NCI-H1436 treated with DMSO at 0.1 percent for 48 hours (cell line): ENCODE measurements around the gene FAM240A.
"Not testable (repeated sequence)": the region's sequence is repeated elsewhere in the genome, so short reads cannot be mapped to it uniquely, and the experiment has no call there.

Source experiments
- DNase-seq: peaks from one replicate; lab custom pipeline; 2025; lab: John Stamatoyannopoulos, UW

Gene FAM240A

DNA sequence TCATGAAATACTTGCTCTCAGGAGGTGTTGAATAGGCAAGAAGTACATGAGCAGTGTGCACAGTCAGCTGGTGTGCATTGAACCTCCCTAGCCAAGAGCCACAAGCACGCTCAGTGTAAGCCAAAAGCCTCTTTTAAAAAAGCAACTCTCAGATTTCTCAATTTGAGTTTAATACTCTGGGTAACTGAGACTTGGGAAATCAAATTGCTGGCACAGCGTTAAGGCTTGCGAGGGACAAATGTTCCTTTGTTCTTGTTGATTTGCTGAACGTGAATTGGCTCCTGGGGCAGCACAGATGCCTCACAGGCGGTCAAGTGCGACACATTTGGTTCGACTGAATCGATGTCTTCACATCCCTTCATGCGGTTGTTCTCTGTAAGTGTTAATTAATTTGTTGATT, at the start of gene FAM240A:
TSS of gene FAM240A (plus strand) at position 202 of the 400 bp plus-strand sequence. CDS start at position 361, 159 bp downstream.
- DNase-seq, result no peak

GRCh38 chr3:46564190-46565021, 47.9 kb upstream of the FAM240A start:
- DNase-seq, result no peak

DNA sequence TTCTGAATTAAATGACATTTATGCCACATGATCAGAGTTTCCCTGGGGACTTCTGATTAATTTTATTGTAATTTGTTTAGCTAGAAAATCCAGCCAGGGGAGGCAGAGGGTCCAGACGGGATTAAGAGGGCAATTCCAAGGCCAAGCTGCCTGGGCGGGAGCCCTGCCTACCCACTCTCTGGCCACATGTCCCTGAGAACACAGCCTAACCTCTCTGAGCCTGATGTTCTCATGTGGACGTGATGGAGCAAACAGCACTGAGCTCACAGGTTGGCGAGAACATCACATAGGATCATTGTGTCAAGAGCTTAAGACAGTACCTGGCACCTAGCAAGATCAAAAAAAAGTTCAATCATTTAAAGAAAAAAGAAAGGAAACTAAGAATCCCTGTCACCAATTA, 47.2 kb upstream of the FAM240A start:
- no peak for DNase-seq

GRCh38 chr3:46565607-46566039, 46.7 kb upstream of the FAM240A start:
- DNase-seq, result no peak

GRCh38 chr3:46566040-46566641, 46.2 kb upstream of the FAM240A start, which contains the start of gene LRRC2:
Gene LRRC2 (minus strand): TSS chr3:46566302. CDS start chr3:46551591, 14,711 bp downstream.
- no peak for DNase-seq

- no peak for DNase-seq
Measured at GRCh38 chr3:46571684-46572083, 40.6 kb upstream of the FAM240A start.

- DNase-seq, result no peak
Measured at GRCh38 chr3:46573701-46574100, 38.6 kb upstream of the FAM240A start.

DNA sequence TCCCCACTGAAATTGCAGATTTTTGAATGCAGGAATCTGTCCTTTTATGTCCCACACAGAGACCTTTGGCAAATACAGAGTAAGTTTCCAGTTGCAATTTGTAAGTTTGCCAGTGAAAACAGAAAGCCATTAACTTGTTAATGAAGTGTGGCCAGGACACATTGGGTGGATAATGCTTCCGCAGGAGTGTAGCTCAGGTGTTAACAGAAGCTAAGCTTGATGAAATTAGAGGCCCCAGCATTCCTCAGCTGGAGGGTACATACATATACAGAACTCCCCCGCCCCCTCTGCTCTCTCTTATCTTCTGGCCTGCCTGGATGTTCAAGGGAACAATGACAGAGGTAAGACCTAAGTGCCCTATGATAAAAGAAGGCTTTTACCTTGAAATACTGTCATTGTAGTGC, 38.1 kb upstream of the FAM240A start:
- DNase-seq, result no peak

- DNase-seq, result no peak
Measured at GRCh38 chr3:46574881-46575576, 37.3 kb upstream of the FAM240A start.

GRCh38 chr3:46575577-46576222, 36.6 kb upstream of the FAM240A start:
- no peak for DNase-seq

DNA sequence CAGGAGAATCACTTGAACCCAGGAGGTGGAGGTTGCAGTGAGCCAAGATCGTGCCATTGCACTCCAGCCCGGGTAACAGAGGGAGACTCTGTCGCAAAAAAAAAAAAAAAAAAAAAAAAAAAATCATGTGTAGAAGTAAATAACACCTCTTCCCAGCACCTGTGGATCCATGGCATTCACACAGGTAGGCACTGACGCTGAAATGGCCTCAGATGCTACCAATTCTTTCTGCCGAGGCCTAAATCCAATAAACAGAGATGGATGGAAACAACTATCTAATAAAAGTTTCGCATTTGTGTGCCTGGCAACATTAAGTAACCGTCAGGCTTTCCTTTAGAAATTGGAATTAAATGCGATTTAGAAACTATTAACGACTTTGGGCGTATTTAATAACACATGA, 35.9 kb upstream of the FAM240A start:
- no peak for DNase-seq

GRCh38 chr3:46576879-46577278, 35.4 kb upstream of the FAM240A start:
- DNase-seq, result no peak

DNA sequence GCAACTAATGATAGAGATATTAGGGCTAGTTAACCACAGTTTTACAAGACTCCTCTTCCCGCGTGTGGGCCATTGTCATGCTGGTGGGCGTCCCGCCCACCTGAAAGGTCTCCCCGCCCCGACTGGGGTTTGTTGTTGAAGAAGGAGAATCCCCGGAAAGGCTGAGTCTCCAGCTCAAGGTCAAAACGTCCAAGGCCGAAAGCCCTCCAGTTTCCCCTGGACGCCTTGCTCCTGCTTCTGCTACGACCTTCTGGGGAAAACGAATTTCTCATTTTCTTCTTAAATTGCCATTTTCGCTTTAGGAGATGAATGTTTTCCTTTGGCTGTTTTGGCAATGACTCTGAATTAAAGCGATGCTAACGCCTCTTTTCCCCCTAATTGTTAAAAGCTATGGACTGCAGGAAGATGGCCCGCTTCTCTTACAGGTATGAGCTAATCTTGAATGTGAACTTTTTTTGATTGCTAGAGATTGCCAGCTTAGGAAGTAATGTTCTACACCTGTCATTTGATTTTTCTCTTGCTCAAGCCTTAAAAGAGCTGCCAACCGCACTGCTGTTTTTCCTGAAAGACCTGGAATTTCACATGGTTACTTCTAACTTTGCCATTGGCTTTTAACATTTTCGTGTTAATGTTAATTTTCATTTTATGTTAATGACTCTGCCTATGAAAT, 34.6 kb upstream of the FAM240A start:
- DNase-seq, result not testable (repeated sequence)

- DNase-seq, result no peak
Measured at GRCh38 chr3:46578973-46579755, 33.2 kb upstream of the FAM240A start.

GRCh38 chr3:46579756-46580286, 32.5 kb upstream of the FAM240A start:
- DNase-seq, result no peak

GRCh38 chr3:46580675-46581074, 31.6 kb upstream of the FAM240A start:
- DNase-seq, result no peak

DNA sequence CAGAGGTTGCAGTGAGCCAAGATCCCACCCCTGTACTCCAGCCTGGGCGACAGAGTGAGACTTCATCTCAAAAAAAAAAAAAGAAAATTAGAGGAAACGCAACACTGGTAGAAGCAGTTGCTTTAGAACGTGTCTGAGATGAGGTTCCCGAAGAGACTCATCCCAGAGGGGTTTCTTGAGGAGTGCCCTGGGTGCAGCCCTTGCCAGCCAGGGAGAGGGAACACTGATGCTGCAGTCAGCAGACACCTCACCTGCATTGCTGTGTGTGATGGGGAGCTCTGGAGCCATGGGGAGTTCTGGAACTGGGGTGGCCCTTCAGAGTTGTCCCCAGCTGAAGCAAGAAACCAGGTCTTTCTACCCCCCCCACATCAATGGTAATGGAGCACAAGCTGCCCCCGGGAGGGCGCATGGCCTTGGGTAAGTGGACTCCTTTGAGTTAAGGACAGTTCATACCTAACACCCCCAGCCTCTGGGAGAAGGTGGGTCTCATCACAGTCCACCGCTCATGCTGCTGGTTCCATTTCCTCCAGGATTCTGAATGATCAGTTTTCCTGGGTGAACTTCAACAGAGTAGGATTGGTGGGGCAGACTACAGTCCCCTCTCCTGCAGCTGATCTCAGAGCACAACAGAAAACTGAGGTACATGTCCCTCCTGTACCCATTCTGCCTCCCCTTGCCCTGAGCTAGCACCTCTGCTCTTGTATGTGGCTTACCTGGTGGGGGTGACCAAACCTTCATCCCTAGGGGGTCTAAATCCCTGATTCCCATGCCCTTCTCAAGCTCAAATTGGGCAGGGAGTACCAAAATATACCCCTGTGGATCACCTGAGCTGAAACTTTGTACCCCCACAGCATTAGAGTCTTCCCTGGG, 27.5 kb upstream of the FAM240A start:
- DNase-seq, result no peak

DNA sequence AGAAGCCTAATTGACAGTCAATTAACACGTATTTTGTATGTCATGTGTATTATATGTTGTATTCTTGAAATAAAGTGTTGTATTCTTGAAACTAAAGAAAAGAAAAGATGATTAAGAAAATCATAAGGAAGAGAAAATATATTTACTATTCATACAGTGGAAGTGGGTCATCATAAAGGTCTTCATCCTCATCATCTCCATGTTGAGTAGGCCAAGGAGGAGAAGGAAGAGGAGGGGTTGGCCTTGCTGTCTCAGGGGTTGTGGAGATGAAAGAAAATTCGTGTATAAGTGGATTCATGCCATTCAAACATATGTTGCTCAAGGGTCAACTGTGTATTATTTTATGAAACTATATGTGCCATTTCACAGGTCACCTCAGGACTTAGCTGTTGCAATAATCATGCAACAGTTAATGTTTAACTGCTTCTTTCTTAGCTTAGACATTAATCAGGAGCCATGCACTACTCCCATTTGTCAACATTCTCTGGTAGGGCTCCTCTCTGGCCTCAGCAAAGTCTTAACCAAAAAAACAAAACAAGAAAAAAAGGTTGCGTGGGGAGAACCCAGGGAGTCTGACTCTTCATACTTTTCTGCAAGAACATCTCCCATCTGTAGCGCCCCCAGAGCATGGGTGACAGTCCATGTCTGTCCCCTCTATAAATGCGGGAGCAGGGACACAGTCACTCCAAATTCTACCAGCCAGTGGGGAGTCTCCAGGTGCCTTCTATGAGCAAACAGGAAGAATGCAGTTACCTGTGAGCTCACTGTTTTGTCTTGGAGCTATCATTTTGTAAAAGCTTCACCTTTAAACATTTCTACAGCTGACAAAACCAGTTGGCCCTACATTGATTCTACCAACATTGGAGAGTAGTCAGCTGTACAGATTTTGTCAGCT, 26.3 kb upstream of the FAM240A start:
- DNase-seq, result no peak
